HG02943 (cell line): ENCODE measurements around the gene RABGAP1L.

Experiments
- ATAC-seq: cut with Tn5 transposase; IDR thresholded peaks from one replicate; pipeline ENCODE4 v1.9.1; 2021; ENCODE audit warnings: mild to moderate bottlenecking, low read depth, moderate library complexity; ENCODE audit not compliant: unreplicated experiment

The RABGAP1L gene

GRCh38 chr1:174734270-174734669, 575.0 kb downstream of the RABGAP1L start:
- ATAC-seq: no peak

- ATAC-seq: no peak
Observed at GRCh38 chr1:174736831-174737230, 577.5 kb downstream of the RABGAP1L start.

DNA sequence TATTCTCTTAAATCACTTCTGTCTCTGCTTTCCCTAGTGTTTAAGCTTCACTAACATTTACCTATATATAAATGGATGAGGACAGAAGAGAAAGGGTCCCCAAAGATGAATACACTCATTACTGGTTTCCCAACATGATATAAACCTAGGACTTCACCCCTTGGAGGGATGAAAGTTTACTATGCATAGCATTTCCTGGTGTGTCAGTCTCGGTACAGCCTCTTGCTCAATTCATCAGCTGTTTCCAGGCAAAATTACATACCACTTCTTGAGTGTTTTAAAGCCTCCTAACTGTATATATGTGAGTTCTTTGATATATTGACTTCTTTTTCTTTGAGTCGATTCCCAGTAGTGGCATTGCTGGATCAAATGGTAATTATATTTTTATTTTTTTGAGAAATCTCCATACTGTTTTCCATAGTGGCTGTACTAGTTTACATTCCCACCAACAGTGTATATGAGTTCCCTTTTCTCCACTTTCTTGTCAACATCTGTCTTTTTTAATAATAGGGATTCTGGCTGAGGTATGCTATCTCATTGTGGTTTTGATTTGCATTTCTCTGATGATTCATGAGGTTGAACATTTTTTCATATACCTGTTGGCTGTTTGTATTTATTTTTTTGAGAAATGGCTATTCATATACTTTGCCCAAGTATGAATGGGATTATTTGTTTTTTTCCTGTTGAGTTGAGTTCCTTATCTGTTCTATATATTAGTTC, 581.1 kb downstream of the RABGAP1L start:
- ATAC-seq: no peak

DNA sequence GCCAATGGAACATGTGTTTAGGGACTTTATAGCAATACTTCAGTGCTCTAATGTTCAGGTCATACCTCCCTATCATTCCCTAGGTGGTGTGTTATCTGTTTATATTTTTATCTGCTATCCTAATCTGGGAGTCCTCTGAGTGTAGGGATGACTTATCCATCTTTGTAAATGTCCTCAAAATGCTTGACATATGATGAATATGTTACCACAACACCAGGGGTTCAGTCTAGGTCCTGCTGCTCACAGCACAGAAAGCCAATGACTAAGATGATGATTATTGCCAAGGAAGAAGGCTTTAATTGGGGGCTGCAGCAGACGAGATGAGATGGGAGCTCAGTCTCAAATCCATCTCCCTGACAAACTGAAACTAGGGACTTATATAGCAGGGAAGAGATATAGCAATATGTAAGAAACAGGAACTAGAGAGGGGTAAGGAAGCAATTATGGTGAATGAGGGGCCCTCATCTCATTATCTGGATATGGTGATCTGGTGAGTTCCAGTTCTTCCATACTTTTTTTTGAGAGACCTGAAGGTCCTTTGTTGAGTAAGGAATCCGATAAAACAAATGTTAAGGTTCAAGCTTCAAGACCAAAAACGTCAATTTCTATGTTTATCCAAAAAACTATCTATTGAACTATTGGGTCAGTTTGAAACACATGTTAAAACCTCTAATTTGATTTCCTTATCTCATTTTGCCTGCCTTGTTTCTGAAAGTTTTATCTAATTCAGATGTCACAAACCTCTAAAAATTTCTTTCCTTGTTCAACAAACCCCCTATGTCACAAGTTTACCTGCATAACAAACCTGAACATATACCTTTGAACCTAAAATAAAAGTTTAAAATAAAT, 583.7 kb downstream of the RABGAP1L start:
- no peak for ATAC-seq

DNA sequence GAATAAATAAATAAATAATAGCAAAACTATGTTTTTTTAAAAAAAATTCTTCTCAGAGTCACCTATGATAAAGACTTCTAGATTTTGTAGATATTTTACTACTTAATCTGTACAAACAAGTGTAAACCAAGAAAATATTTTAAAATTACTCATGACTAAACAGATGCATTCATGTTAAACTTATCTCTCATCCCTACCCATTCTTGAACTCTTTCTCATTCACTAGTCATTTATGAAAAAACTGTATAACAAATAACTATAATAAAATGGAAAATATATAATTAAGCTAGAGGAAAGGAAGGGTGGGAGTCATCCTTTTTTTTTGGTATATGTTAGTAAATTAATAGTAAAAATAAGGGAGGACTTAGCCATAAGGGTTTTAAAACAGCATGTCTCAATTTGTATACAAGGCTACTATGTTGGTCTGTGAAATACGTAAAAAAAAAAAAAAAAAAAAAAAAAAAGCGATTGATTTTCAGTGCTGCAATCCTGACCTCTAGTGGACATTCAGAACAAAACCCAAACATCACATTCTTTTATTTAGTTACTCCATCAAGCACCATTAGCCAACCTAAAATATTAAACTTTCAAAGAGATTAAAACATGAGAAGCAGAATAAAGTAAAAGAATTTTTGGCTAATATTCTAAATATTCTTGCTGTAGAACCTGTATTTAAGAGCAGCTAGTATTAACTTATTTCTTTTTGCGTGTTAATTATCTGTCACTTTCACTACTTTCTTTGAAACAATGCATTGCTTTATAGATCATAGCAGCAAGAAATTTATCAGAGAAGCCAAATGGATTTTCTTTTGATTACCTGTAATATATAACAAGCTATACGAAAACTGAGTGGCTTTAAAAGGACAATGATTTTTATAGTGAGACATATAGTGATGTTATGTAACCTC, 584.6 kb downstream of the RABGAP1L start:
- no peak for ATAC-seq

GRCh38 chr1:174744886-174745285, 585.6 kb downstream of the RABGAP1L start:
- ATAC-seq: no peak

DNA sequence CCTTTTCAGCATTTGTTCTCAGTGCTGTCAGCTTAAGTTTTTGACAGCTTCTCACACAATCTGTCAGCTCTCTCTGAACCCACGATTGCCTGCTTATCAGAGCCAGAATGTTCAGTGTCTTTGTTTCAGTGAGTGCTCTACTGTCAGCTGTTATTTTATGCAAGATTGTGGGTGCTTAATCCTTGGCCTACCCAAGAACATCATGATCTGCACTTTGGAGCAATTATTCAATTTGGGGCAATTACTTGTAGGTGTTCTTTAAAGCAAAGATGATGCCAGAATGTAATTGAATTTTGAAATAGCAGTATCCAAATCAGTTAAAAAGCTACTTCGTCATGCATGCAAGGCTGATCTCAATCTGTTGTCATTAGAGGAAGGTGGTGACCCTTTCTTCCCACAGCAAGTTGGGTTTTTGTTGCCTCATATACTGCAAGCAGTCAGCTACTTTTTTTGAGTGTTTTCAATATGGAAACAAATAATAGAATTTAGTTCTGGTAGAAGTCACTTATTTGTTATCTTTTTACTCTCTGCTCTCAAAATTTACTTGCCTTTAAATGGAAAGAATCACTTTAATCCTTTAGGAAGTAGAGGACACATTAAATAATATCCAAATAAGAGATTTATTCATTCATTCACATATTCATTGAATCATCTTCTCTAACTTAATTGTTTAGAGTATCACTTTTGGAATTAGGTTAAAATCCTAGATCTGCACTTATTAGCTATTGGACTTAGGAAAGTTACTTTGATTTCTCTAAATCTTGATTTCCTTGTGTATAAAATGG, 586.9 kb downstream of the RABGAP1L start:
- no peak for ATAC-seq

DNA sequence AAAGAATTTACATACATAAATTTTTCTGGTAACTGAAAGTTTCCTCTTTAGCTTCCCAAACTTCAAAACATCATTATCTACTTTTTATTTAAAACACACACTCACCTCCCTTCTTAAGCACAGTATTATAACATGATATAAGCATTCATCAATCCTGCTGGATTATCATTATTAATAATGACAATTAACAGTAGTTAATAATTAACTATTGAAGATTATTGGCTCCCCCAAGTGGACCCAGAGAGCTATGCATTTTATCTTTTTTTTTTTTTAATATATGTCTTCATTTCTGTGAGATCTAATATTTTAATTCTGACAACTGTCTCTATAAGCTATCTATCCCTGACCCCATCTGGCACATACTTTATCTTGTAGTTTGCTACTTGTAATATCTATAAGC, 588.3 kb downstream of the RABGAP1L start:
- ATAC-seq: no peak

- ATAC-seq: no peak
Observed at GRCh38 chr1:174748586-174748985, 589.3 kb downstream of the RABGAP1L start.

GRCh38 chr1:174753131-174753530, 593.8 kb downstream of the RABGAP1L start:
- no peak for ATAC-seq

DNA sequence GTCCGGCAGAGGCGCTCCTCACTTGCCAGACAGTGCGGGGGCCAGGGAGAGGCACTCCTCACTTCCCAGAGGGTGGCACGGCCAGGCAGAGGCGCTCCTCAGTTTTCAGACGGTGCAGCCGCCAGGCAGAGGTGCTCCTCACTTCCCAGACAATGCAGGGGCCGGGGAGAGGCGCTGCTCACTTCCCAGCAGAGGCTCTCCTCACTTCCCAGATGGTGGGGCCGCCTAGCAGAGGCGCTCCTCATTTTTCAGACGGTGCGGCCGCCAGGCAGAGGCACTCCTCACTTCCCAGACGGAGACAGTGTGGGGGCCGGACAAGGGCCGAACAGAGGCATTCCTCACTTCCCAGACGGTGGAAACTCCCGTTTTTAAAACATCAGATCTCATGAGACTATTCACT, 602.0 kb downstream of the RABGAP1L start:
- no peak for ATAC-seq

GRCh38 chr1:174761901-174762585, 602.7 kb downstream of the RABGAP1L start:
- no peak for ATAC-seq

DNA sequence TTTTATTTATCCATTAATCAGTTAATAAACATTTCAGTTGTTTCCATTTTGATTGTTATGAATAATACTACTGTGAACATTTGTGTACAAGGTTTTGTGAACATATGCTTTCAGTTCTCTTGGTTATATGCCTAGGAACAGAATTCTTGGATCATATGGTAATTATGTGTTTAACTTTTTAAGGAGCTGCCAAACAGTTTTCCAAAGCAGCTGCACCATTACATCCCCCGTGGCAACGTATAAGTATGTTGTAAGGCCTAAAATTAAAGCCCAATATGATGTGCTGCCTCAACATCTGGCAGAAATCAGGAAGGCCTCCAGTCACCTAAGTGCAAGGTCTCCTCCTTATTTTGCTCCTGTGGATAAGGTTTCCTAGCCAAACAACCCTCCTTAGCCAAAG, 604.9 kb downstream of the RABGAP1L start:
- no peak for ATAC-seq

DNA sequence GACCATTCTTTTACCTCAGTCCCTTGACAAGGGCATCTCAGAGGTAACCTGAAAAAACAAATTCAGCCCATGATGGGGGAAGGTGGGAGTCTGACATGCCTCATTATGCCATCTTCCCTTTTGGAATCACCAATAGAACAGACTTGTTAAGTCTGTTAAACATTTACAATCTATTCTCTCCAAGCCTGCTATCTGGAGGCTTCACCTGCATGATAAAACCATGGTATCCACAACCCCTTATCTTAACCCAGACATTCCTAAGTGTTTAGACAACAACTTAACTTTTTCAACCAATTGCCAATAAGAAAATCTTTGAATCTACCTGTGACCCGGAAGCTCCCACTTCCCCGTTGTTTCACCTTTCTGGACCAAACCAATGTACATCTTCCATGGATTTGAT, 607.4 kb downstream of the RABGAP1L start:
- no peak for ATAC-seq

DNA sequence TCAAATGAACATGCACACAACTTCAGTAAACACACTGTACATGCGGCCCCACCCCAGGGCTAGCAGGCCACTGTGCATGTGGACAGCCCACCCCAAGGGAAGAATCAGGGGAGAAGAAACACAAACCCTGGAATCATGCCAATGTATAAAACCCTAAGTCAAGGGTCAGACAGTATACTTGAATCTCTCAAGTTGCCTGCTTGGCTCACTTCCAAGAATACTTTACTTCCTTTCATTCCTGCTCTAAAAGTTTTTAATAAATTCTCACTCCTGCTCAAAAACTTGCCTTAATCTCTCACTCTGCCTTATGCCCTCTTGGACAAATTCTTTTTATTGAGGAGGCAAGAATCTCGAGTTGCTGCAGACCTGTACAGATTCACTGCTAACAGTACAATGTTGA, 609.2 kb downstream of the RABGAP1L start:
- ATAC-seq: no peak

DNA sequence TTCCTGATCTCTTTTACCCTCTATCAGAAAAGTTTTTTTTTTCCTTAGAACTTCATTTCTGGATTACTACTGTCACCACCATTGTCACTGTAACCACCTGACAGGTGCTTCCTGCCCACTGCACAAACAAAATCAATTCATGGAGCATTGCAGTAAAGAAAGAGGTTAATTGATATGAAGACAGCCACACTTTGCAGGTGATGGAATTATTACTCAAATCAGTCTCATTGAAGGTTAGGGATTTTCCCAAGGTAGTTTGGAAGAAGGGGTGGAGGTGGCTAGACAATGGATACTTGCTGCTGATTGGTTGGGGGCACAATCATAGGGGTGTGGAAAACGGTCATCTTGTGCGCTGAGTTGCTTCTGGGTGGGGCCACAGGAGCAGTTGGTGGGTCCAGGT, 609.6 kb downstream of the RABGAP1L start:
- ATAC-seq: no peak

DNA sequence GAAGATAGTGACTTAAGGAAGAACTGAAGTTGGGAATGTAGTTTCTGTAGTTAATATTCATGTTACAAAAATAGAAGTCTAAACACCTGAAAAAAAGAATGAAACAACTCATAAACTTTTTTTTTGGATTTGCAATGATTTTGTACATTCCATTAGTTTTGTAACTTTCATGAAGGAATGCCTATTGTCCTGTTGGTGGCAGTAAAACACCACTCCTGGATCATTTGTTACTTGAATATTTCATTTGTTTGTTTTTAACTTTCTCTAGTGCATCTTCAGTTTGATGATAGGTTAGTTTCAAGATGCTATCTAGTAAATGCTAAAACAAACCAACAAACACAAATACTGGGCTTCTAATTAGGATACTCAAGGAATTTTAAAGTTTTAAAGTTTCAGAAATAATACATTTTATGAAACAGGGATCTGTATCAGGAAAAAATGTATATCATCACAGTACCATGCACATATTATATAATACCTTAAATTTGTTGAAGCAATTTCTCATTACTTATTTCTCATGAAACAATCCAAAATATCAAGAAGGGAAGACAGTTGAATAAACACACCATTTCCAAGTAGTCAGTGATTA, 610.7 kb downstream of the RABGAP1L start:
- no peak for ATAC-seq

- ATAC-seq: no peak
Observed at GRCh38 chr1:174775621-174776020, 616.3 kb downstream of the RABGAP1L start.

- no peak for ATAC-seq
Observed at GRCh38 chr1:174777262-174777661, 617.9 kb downstream of the RABGAP1L start.
